WTC11 (cell line): Measurements from ENCODE around the gene GLRA3. TPM values are rescaled to one million over a fixed set of nuclear protein-coding genes. Genes with fewer than 3 reads are reported as not detected.

ENCODE experiments used
- ATAC-seq: fragments of 200-7000 bp; cut with Tn5 transposase; 2 replicates; pipeline ENCODE4 v1.10.0; 2021; ENCODE audit warnings: mild to moderate bottlenecking, moderate library complexity
- CTCF ChIA-PET: fragments of 300-600 bp; sonication (Branson Sonifier 250); formaldehyde crosslinking; loops from one replicate; lab custom pipeline; 2021; ENCODE audit warnings: antibody characterized with exemption; lab: Charles Lee
- POLR2A ChIA-PET: fragments of 350-600 bp; sonication (Branson Sonifier 250); formaldehyde crosslinking; loops from one replicate; lab custom pipeline; 2021; ENCODE audit warnings: antibody characterized with exemption; lab: Charles Lee
- DNase-seq: peaks from one replicate; pipeline ENCODE4 v3.0.0; 2021; ENCODE audit warnings: low spot score
- H3K27ac Mint-ChIP-seq: 2 replicates; pipeline ENCODE4 v1.8.0; 2021; ENCODE audit warnings: mixed read lengths
- H3K27me3 Mint-ChIP-seq: 2 replicates; pipeline ENCODE4 v1.8.0; 2021; ENCODE audit warnings: low read depth, mild to moderate bottlenecking, moderate library complexity, mixed read lengths
- H3K36me3 Mint-ChIP-seq: 2 replicates; pipeline ENCODE4 v1.8.0; 2021; ENCODE audit warnings: mixed read lengths
- H3K4me1 Mint-ChIP-seq: 2 replicates; pipeline ENCODE4 v1.8.0; 2022; ENCODE audit warnings: mixed read lengths
- H3K4me3 Mint-ChIP-seq: 2 replicates; pipeline ENCODE4 v1.8.0; 2021; ENCODE audit warnings: mild to moderate bottlenecking, moderate library complexity, mixed read lengths
- H3K9me3 Mint-ChIP-seq: 2 replicates; pipeline ENCODE4 v1.8.0; 2021; ENCODE audit warnings: mixed read lengths
- ESRRA ChIP-seq: sonication (generic); formaldehyde crosslinking; IDR thresholded peaks from 2 replicates; pipeline ENCODE4 v1.8.1; 2022; ENCODE audit warnings: mild to moderate bottlenecking, missing genetic modification reagents, borderline replicate concordance
- ETV6 ChIP-seq: sonication (generic); formaldehyde crosslinking; IDR thresholded peaks from 2 replicates; pipeline ENCODE4 v1.8.1; 2022; ENCODE audit warnings: mild to moderate bottlenecking, missing genetic modification reagents
- FOXK1 ChIP-seq: sonication (generic); formaldehyde crosslinking; IDR thresholded peaks from 2 replicates; pipeline ENCODE4 v1.8.0; 2022; ENCODE audit warnings: mild to moderate bottlenecking, moderate library complexity, missing genetic modification reagents
- GABPB1 ChIP-seq: sonication (generic); formaldehyde crosslinking; IDR thresholded peaks from 2 replicates; pipeline ENCODE4 v1.8.1; 2023; ENCODE audit warnings: mild to moderate bottlenecking, missing genetic modification reagents
- GTF2I ChIP-seq: fragments of 250-450 bp; sonication (Bioruptor Pico); conservative IDR thresholded peaks from 2 replicates; pipeline ENCODE4 v1.4.0; 2021; ENCODE audit warnings: mild to moderate bottlenecking
- IRF2 ChIP-seq: sonication (generic); formaldehyde crosslinking; IDR thresholded peaks from 2 replicates; pipeline ENCODE4 v1.8.0; 2022; ENCODE audit warnings: low read depth, missing genetic modification reagents, borderline replicate concordance
- MXD4 ChIP-seq: fragments of 250-450 bp; sonication (Bioruptor Pico); IDR thresholded peaks from 2 replicates; pipeline ENCODE4 v1.8.0; 2021; ENCODE audit warnings: mild to moderate bottlenecking, moderate library complexity, borderline replicate concordance
- NFATC4 ChIP-seq: fragments of 250-450 bp; sonication (Bioruptor Pico); IDR thresholded peaks from 2 replicates; pipeline ENCODE4 v1.9.0; 2021; ENCODE audit warnings: mild to moderate bottlenecking
- NFE2L1 ChIP-seq: sonication (generic); formaldehyde crosslinking; IDR thresholded peaks from 2 replicates; pipeline ENCODE4 v1.8.1; 2023; ENCODE audit warnings: missing genetic modification reagents
- NR1H2 ChIP-seq: sonication (generic); formaldehyde crosslinking; IDR thresholded peaks from 2 replicates; pipeline ENCODE4 v1.9.0; 2021; ENCODE audit warnings: mild to moderate bottlenecking, moderate library complexity, missing genetic modification reagents
- PRRX2 ChIP-seq: fragments of 250-450 bp; sonication (Bioruptor Pico); IDR thresholded peaks from 2 replicates; pipeline ENCODE4 v1.8.0; 2021; ENCODE audit warnings: mild to moderate bottlenecking
- RELA ChIP-seq: sonication (generic); formaldehyde crosslinking; IDR thresholded peaks from 2 replicates; pipeline ENCODE4 v1.8.1; 2022; ENCODE audit warnings: missing genetic modification reagents, mild to moderate bottlenecking, borderline replicate concordance
- SMAD3 ChIP-seq: sonication (generic); formaldehyde crosslinking; IDR thresholded peaks from 2 replicates; pipeline ENCODE4 v1.8.0; 2022; ENCODE audit warnings: missing genetic modification reagents, mild to moderate bottlenecking, borderline replicate concordance
- SMAD4 ChIP-seq: sonication (generic); formaldehyde crosslinking; IDR thresholded peaks from 2 replicates; pipeline ENCODE4 v1.8.0; 2022; ENCODE audit warnings: mild to moderate bottlenecking, missing genetic modification reagents
- SP1 ChIP-seq: sonication (generic); formaldehyde crosslinking; conservative IDR thresholded peaks from 2 replicates; pipeline ENCODE4 v1.8.1; 2022; ENCODE audit warnings: missing genetic modification reagents
- ZNF138 ChIP-seq: sonication (generic); formaldehyde crosslinking; conservative IDR thresholded peaks from 2 replicates; pipeline ENCODE4 v1.8.1; 2022; ENCODE audit warnings: mild to moderate bottlenecking, moderate library complexity, missing genetic modification reagents
- ZNF671 ChIP-seq: fragments of 250-450 bp; sonication (Bioruptor Pico); IDR thresholded peaks from 2 replicates; pipeline ENCODE4 v1.8.0; 2021; ENCODE audit warnings: mild to moderate bottlenecking
- total RNA-seq: library from RNA; stranded (reverse); gene quantifications from 3 replicates; pipeline ENCODE4 v1.2.3, GENCODE V29; 2021
- TF ChIP-seq, protein P1 (sequence below): sonication (generic); formaldehyde crosslinking; IDR thresholded peaks from 2 replicates; pipeline ENCODE4 v1.8.0; 2022; ENCODE audit warnings: mild to moderate bottlenecking, missing genetic modification reagents
- TF ChIP-seq, protein P2 (sequence below): sonication (generic); formaldehyde crosslinking; IDR thresholded peaks from 2 replicates; pipeline ENCODE4 v1.8.0; 2022; ENCODE audit warnings: mild to moderate bottlenecking, missing genetic modification reagents
- TF ChIP-seq, protein P3 (sequence below): fragments of 250-450 bp; sonication (Bioruptor Pico); IDR thresholded peaks from 2 replicates; pipeline ENCODE4 v1.9.0; 2021; ENCODE audit warnings: mild to moderate bottlenecking
- TF ChIP-seq, protein P4 (sequence below): sonication (generic); formaldehyde crosslinking; IDR thresholded peaks from 2 replicates; pipeline ENCODE4 v1.8.1; 2022; ENCODE audit warnings: low read depth, mild to moderate bottlenecking, moderate library complexity, missing genetic modification reagents, borderline replicate concordance
- TF ChIP-seq, protein P5 (sequence below): sonication (generic); formaldehyde crosslinking; conservative IDR thresholded peaks from 2 replicates; pipeline ENCODE4 v1.8.1; 2023; ENCODE audit warnings: mild to moderate bottlenecking, low read depth, missing genetic modification reagents, moderate library complexity
- TF ChIP-seq, protein P6 (sequence below): sonication (generic); formaldehyde crosslinking; IDR thresholded peaks from 2 replicates; pipeline ENCODE4 v1.8.1; 2023; ENCODE audit warnings: mild to moderate bottlenecking, missing genetic modification reagents

Gene GLRA3
- total RNA-seq, 1 experiment from 2014 or later: 0.15 TPM

DNA sequence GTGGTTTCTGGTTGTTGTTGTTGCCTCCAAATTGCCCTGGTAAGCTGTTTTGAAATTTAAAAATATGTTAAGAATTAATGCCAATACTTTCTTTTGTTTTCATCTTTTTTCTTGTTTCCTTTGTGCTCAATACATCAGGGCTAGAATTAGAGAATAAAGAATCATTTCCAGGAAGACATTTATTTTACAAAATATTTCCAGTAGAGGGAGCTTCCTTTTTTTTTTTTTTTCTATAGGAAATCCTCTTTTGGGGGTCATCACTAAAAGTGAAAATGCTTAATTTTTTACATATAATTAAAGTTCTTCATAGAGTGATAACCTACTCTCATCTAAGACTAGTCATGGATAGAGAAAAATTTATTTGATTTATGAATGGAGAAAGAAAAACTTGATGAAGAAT, 2.4 kb downstream of the GLRA3 start:
- DNase-seq: no peak
- H3K9me3 Mint-ChIP-seq: no peaks in the 10 kb centered on the region
- H3K27me3 Mint-ChIP-seq: no peaks in the 10 kb centered on the region; the same call in 1 of the 2 replicates
- peaks cover 19% of the 10 kb centered on the region for H3K4me1 Mint-ChIP-seq
- TF ChIP-seq NR1H2 (CRISPR knock-in tag) (no peak), IRF2 (CRISPR knock-in tag) (no peak), NFATC4 (CRISPR knock-in tag) (no peak), GTF2I (CRISPR knock-in tag) (no peak), FOXK1 (CRISPR knock-in tag) (no peak)
- TF ChIP-seq, protein P1, sequence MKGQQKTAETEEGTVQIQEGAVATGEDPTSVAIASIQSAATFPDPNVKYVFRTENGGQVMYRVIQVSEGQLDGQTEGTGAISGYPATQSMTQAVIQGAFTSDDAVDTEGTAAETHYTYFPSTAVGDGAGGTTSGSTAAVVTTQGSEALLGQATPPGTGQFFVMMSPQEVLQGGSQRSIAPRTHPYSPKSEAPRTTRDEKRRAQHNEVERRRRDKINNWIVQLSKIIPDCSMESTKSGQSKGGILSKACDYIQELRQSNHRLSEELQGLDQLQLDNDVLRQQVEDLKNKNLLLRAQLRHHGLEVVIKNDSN: no peak
- TF ChIP-seq, protein P2, sequence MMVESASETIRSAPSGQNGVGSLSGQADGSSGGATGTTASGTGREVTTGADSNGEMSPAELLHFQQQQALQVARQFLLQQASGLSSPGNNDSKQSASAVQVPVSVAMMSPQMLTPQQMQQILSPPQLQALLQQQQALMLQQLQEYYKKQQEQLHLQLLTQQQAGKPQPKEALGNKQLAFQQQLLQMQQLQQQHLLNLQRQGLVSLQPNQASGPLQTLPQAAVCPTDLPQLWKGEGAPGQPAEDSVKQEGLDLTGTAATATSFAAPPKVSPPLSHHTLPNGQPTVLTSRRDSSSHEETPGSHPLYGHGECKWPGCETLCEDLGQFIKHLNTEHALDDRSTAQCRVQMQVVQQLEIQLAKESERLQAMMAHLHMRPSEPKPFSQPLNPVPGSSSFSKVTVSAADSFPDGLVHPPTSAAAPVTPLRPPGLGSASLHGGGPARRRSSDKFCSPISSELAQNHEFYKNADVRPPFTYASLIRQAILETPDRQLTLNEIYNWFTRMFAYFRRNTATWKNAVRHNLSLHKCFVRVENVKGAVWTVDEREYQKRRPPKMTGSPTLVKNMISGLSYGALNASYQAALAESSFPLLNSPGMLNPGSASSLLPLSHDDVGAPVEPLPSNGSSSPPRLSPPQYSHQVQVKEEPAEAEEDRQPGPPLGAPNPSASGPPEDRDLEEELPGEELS (CRISPR knock-in tag): no peak
- ATAC-seq: no peak
- CTCF ChIA-PET: interaction anchor here (0.6 kb wide), 3 partner anchors 63 to 723 kb away, joined by 3 read pairs; no protein-coding TSS in a partner anchor
- H3K27ac Mint-ChIP-seq: no peak overlapping the region
- H3K4me3 Mint-ChIP-seq: no peak overlapping the region
- H3K36me3 Mint-ChIP-seq: no peaks in the 10 kb centered on the region
- POLR2A ChIA-PET: interaction anchor here (0.6 to 0.7 kb wide), 2 partner anchors 580 to 611 kb away, joined by 3 read pairs; no protein-coding TSS in a partner anchor

DNA sequence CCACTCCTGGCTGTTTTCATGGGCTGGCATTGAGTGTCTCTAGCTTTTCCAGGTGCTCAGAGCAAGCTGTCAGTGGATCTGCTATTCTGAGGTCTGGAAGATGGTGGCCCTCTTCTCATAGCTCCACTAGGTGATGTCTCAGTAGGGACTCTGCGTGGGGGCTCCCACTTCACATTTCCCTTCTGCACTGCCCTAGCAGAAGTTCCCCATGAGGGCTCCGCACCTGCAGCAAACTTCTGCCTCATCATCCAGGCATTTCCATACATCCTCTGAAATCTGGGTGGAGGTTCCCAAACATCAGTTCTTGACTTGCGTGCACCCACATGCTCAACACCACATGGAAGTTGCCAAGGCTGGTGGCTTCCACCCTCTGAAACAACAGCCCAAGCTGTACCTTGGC, 13.8 kb downstream of the GLRA3 start:
- ChIA-PET POLR2A (no interaction called here), CTCF (no interaction called here)
- ATAC-seq (no peak), DNase-seq (no peak)
- no peak overlapping the region for H3K4me3 Mint-ChIP-seq
- TF ChIP-seq SP1 (CRISPR knock-in tag): no peak
- no peak for TF ChIP-seq PRRX2 (CRISPR knock-in tag)
- TF ChIP-seq, protein P3, sequence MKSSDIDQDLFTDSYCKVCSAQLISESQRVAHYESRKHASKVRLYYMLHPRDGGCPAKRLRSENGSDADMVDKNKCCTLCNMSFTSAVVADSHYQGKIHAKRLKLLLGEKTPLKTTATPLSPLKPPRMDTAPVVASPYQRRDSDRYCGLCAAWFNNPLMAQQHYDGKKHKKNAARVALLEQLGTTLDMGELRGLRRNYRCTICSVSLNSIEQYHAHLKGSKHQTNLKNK: no peak
- TF ChIP-seq, protein P4, sequence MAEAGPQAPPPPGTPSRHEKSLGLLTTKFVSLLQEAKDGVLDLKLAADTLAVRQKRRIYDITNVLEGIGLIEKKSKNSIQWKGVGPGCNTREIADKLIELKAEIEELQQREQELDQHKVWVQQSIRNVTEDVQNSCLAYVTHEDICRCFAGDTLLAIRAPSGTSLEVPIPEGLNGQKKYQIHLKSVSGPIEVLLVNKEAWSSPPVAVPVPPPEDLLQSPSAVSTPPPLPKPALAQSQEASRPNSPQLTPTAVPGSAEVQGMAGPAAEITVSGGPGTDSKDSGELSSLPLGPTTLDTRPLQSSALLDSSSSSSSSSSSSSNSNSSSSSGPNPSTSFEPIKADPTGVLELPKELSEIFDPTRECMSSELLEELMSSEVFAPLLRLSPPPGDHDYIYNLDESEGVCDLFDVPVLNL (CRISPR knock-in tag): no peak
- TF ChIP-seq, protein P5, sequence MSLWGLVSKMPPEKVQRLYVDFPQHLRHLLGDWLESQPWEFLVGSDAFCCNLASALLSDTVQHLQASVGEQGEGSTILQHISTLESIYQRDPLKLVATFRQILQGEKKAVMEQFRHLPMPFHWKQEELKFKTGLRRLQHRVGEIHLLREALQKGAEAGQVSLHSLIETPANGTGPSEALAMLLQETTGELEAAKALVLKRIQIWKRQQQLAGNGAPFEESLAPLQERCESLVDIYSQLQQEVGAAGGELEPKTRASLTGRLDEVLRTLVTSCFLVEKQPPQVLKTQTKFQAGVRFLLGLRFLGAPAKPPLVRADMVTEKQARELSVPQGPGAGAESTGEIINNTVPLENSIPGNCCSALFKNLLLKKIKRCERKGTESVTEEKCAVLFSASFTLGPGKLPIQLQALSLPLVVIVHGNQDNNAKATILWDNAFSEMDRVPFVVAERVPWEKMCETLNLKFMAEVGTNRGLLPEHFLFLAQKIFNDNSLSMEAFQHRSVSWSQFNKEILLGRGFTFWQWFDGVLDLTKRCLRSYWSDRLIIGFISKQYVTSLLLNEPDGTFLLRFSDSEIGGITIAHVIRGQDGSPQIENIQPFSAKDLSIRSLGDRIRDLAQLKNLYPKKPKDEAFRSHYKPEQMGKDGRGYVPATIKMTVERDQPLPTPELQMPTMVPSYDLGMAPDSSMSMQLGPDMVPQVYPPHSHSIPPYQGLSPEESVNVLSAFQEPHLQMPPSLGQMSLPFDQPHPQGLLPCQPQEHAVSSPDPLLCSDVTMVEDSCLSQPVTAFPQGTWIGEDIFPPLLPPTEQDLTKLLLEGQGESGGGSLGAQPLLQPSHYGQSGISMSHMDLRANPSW (CRISPR knock-in tag): no peak
- no peak for TF ChIP-seq ZNF138 (CRISPR knock-in tag)
- TF ChIP-seq NFE2L1 (CRISPR knock-in tag): no peak
- no peak for TF ChIP-seq SMAD3 (CRISPR knock-in tag)
- H3K9me3 Mint-ChIP-seq: peaks cover 36% of the 10 kb centered on the region
- peaks cover 13% of the 10 kb centered on the region for H3K4me1 Mint-ChIP-seq
- H3K27ac Mint-ChIP-seq: no peak overlapping the region
- no peaks in the 10 kb centered on the region; the same call in 1 of the 2 replicates for H3K27me3 Mint-ChIP-seq
- peaks cover 35% of the 10 kb centered on the region for H3K36me3 Mint-ChIP-seq

DNA sequence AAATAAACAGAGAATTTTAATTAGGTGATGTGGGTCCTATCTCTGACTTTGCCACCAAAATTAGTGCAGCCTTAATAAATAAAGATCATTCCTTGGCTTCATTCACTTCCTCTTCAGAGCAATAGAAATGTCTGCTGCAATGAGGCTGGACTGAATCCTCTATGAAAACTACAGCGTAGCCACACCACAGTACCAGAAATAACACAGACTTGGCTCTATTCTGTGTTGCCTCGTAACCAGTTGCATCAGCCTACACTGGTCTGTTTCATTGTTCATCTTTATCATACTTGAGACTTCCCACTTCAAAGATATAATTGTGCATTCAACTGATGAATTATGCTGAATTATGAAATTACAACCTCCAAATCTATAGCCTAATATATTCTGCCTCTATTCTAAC, 15.8 kb downstream of the GLRA3 start:
- Mint-ChIP-seq H3K9me3 (peaks cover 36% of the 10 kb centered on the region), H3K36me3 (peaks cover 35% of the 10 kb centered on the region), H3K4me1 (peaks cover 17% of the 10 kb centered on the region), H3K27ac (no peak overlapping the region), H3K27me3 (no peaks in the 10 kb centered on the region; the same call in 1 of the 2 replicates), H3K4me3 (no peak overlapping the region)
- ATAC-seq (no peak), DNase-seq (no peak)
- CTCF ChIA-PET: no interaction called here
- POLR2A ChIA-PET: no interaction called here
- TF ChIP-seq MXD4 (CRISPR knock-in tag): no peak
- no peak for TF ChIP-seq SMAD4 (CRISPR knock-in tag)
- no peak for TF ChIP-seq RELA (CRISPR knock-in tag)
- no peak for TF ChIP-seq ZNF671
- no peak for TF ChIP-seq NR1H2 (CRISPR knock-in tag)
- TF ChIP-seq PRRX2 (CRISPR knock-in tag): no peak
- no peak for TF ChIP-seq ESRRA (CRISPR knock-in tag)
- TF ChIP-seq ETV6 (CRISPR knock-in tag): no peak
- TF ChIP-seq, protein P6, sequence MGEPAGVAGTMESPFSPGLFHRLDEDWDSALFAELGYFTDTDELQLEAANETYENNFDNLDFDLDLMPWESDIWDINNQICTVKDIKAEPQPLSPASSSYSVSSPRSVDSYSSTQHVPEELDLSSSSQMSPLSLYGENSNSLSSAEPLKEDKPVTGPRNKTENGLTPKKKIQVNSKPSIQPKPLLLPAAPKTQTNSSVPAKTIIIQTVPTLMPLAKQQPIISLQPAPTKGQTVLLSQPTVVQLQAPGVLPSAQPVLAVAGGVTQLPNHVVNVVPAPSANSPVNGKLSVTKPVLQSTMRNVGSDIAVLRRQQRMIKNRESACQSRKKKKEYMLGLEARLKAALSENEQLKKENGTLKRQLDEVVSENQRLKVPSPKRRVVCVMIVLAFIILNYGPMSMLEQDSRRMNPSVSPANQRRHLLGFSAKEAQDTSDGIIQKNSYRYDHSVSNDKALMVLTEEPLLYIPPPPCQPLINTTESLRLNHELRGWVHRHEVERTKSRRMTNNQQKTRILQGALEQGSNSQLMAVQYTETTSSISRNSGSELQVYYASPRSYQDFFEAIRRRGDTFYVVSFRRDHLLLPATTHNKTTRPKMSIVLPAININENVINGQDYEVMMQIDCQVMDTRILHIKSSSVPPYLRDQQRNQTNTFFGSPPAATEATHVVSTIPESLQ (CRISPR knock-in tag): no peak
- no peak for TF ChIP-seq GABPB1
